HG03342 (cell line): ENCODE measurements around the gene LRRC75A.

Experiments
- ATAC-seq: cut with Tn5 transposase; IDR thresholded peaks from one replicate; pipeline ENCODE4 v1.9.1; 2021; ENCODE audit warnings: mild to moderate bottlenecking, moderate library complexity; ENCODE audit not compliant: unreplicated experiment

The LRRC75A gene

DNA sequence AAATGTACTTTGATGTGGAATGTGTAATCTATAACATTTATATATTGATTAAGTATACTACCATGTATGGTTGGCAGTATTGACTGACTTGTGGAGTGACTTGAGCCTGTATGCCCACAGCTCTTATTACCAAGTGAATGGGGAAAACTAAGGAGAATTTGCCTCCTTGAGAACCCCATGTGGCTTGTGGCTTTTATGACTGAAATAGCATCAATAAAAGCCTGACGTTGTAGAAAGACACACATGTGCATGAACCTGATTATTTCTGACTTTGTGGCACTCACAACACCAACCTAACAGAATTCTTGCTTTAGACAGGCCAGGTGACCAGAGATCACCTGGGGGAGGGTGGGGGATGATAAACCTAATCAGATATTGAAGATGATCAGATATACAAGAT, 2.1 kb upstream of the LRRC75A start:
- ATAC-seq: no peak

DNA sequence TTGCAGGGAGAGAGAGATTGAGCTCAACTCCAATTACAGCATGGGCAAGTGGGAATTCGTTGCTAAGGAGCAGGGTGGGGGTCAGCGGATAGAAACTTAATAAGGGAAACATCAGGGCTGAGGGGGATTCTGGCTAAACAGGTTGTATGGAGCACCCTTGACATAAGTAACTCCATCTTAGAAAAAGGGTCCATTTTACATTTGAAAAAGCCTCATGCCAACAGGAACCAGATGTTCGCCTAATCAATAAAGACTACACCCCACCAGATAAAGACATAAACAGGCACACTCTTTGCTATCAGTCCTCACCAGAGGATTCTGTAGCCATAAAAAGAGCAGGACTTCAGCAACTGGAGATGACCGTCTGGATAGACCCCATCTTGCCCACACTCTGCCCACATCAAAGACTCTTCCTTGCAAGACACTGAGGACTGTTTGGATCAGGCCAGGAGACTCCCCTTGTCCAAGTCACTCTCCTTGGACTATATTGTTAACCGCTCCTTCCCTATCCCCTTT, 1.6 kb upstream of the LRRC75A start:
- no peak for ATAC-seq

DNA sequence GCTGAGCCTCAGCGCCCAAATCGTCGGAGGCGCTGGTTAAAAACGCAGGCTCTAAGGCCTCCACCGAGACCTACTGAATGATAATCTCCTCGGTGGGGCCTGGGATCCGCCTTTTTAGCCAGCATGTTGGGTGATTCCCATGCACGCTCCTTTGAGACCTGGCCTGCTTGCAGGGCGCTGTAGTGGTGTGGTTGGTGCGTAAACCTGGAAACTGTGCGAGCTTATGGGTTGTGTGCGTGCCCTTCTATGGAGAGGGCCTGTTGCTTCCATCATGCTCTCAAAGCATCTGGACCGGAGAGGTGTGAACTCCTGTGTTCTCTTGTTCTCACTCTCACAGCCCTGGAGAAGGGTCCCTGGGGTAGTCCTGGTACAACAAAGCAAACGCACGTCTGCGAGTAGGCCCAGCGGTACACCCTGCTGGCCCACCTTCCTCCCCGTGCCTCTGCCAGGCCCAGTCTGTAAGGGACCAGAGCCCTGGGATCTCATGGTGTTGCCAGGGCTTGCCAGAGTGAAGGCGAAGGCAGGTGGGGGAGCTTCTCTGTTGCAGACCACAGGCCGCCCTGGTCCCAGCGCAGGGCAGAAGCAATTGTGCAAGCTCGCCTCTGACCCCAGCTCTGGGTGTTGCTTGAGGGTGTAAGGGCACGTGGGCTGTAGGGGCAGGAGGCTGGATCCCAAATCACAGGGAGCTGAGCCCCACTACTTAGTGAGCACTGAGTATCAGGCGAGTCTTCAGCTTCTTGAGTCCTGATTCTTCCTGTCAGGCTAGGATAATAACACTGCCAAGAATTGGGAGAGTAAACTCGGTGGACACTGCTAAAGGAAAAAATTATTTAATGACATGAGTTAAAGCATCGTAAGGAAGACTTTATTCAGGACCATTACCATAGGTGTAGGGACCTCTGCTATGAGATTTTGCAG, 879 bp upstream of the LRRC75A start:
- no peak for ATAC-seq

DNA sequence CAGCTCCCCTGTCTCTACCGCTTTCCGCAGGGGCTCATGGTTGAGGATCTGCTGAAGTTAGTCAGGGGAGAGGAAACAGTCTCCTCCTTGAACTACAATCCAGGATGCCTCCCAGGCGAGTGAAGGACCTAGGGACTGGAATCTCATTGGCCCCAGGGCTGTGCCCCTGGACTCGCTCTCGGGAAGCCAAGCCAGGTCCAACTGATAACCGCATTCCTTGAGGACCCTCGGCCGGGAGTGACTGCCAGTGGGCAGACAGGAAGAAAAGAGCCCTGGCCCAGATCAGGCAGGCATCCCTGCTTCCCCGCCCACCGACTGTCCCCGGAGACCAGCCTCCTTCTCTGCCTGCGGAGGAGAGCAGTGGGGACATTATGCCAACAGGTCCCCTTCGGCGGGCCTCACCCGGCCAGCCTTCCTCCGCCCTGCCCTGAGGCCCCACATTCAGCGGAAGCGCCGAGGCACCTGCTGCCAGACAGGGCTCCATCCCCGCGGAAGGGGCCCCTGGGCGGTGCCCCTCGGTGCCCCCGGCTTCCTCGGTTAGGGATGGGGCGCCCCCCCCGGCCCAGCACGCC, 776 bp downstream of the LRRC75A start:
- no peak for ATAC-seq

DNA sequence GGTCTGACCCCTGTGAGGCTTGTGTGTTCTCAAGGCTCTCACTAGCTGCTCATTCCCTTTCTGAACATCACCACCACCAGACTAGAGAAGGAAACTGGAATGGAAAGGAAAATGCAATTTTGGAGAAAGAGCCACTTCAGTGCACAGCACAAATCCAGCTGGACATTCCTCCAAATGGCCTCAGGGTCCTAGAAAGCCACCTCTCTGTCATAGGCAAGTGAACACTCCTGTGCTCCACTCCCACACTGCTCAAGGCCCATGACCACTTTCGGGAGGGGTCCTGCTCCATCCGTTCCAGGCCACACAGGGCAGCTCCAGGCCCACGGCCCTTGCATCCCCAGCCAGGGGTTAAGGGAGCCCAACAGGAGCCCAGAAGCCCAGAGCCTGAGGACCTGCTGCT, 2.6 kb downstream of the LRRC75A start:
- ATAC-seq: no peak

DNA sequence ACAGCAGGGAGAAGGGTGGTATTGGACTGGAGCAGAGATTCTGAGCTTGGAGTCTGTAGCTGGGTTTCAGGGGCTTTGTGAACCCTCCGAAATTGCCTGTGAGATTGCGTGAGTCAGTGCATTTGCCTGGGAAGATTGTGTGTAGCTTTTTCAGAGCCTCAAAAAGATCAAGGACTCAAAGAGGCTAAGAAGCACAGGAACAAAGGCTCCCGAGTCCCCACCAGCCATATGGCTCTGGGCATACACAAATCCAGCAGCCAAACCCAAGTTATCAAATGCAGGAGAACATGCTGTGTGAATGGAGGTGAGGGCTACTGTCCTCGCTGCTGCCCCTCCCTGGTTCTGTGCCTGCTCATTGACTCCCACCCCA, 3.0 kb downstream of the LRRC75A start:
- no peak for ATAC-seq

DNA sequence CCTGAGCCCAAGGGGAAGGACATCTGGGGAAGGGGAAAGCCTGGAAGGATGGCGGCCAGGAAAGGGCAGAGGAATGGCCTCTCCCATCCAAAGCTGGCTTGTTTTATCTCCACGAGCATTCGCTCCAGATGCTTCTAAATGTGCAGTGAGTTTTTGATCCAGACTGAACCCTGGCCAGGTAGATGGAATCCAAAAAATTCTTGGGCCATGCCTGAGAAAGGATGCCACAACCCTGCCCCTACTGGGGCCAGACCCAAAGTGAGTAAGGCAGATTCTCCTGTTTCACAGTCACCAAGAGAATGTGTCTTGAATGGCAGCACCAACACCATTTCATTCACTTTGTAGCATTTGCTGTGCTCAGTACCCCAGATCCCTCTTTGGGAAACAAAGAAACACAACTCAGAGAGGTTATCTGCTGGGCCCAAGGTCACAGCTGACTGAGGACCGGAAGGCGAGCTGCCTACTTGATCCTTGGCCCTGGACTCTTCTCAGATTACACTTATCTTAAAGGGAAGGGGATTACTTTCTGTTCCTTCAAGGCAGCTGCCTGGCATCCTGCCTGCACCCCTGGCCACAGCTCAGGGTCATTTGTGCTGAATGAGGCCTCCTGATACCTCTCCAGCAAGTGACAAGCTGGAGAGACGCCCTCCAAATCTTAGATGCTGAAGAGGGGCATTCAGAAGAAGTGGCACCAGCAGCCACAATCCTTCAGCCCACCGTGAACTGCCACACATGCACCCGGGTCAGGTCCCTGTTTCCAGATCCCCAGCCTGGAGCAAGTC, 3.6 kb downstream of the LRRC75A start:
- ATAC-seq: no peak

DNA sequence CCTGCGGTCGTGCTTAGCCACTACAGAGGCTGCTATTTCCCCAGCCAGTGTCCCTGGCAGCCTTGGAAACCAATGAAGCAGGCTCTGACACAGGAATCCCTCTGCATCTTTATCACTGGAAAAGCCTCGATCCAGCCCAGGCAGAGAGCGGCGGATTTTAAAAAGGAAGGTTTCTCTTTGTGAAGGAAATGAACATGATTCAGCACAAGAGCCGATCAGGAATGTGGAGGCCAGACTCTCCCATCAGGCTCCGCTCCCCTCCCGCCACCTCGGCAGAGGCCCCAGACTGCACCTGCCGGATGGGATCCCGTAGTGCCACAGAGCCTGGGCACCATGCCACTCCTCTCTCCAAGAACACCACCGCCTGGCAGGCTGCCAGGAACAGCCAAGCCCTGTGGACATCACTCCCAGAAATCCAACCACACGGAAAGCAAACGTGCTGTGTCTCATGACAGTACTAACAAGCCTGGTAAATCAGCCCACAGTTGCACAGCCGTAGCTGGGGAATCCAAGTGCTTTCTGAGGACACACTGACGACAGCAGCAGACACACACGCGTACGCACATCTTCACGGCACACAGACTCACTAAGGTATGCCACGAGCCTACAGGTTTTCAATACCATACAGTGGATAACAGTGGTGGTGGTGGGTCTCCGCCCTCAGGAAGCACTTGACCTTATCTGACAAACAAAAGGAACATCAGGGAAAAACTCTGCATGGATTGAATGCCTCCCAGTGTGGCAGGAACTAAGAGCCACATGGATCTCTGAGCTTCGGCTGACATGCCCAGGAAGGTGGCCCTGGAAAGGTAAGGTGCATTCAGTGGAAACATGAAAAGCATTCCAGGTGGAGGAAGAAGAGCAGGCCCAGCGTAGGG, 5.4 kb downstream of the LRRC75A start:
- ATAC-seq: no peak

DNA sequence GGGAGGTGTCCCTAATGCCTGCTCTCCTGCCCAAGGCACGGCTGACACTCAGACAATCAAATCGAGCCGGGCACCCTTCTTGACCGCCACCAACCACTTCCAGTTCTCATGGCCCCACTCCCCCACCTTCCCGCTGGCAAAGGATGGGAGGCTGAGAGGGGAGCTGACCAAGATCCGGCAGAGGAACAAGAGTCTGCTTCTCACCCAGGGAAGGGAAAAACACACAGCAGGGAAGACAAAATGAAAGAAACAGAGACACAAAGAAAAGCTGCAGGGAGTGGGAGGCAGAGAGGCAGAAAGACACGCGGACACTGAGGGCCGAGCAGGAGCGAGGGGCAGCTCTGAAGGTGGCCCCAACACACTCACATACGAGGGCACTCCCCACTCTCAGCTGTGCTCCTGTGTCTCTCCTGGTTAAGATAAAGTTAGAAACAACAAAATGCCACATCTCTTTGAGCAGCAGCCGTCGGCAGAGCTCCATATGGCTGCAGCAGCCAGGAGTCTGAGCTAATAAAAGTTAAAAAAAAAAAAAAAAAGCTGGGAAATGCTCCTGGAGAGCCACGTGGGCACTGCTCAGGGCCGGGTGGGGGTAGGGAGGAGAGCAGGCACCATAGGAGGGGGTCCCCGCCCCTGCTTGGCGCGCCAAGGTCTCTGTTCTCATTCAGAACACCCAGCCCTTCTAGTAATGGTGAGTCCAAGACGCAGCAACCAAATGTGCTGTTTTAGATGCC, 7.4 kb downstream of the LRRC75A start:
- ATAC-seq: no peak

DNA sequence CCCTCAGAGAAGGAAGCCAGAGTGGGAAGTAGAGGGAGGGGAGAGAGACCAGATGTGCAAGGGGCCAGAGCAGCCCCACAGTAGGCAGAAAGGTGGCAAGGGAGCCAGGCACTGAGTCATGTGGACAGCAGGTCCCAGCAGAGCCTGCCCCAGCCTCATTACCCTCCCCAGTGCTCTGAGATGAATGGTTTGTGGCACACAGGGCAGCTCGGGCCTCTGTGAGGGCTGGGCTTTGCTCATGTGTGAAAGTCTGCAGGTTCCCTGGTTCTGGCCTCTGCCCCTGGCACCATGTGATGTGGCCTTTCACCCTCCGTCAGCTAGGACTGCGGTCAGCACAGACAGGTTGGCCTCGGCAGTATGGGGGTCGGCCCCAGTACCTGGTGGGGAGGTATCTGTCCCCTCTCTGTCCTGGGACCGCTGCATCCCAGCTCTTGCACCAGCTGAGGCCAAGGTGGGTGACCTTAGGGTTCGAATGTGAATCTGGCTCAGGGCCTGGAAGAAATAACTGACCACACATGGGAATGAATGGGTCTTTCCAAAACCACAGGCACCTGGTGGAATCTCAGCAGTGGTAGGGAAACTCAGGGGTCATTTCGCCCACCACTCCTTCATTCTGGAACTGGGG, 8.9 kb downstream of the LRRC75A start:
- no peak for ATAC-seq

DNA sequence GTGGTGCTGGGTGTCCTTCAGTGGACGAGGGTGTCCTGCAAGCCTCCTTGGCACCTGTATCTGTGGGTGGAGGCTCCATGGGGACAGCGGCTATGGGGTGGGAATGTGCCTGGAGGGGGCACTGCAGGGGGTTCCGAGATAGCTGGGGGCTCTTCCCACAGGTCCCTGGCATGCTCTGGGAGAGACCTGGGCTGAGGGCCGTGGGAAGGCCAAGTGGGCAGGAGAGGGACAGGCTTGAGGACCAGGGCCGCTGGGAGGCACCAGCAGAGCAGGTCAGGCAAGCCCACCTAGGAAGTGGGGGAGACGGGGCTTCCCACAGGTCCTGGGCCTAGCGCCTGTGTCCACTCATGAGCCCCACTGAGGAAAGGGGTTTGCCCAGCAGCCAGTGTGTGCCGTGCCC, 9.7 kb downstream of the LRRC75A start:
- no peak for ATAC-seq

DNA sequence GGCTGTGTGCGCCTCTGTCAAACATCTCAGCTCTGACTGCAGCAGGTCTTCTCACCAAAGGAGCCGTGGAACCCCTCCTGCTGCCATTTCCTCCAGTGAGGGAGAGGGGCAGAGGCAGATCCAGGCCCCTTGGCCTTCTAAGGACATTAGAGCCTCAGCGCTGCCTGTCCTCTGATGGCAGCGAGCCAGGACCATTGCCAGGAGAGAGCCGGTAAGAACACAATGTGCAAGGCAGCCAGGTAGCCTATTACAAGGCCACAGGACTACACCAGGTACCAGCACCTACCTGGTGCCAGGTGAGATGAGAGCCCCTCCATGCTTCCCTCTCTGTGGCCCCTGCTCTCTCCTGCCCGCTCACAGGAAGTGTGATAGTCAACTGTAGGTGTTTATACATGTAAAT, 11.0 kb downstream of the LRRC75A start:
- ATAC-seq: no peak

DNA sequence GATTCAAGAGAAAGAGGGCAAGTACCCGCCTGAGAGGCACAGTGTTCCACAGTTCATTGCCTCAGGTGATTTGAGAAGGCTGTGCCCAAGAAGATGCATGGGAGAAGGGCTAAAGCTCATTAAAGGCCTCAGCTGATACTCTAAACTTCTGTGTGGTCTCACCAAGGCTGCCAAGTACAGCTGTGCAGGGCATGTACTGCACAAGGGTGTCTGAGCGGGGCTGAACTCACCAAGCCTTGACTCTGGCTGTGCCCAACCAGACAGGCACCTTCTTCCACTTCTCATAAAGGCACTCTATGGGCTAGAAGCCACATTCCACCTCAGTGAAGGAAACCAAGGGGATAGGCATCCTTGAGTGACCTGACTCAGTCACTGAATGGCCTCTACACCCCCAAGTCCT, 12.7 kb downstream of the LRRC75A start:
- ATAC-seq: no peak

DNA sequence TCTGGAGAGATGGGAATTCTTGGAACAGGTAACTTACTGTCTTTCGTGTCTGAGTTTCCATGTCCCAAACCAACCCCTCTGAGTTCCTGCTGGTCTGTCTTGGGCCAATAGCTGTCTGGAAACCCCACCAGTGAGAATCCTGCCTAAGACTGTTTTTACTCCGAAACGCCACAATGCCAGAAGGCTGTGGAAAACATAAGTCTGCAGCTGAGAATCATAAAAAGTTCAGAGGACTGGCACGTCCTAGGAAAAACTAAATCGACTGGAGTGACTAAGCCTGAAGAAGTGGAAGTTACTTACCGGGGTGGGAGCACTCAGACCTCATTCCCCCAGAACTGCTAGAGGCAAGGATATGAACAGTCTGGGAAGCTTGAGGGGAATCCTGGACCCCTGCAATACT, 13.3 kb downstream of the LRRC75A start:
- no peak for ATAC-seq

DNA sequence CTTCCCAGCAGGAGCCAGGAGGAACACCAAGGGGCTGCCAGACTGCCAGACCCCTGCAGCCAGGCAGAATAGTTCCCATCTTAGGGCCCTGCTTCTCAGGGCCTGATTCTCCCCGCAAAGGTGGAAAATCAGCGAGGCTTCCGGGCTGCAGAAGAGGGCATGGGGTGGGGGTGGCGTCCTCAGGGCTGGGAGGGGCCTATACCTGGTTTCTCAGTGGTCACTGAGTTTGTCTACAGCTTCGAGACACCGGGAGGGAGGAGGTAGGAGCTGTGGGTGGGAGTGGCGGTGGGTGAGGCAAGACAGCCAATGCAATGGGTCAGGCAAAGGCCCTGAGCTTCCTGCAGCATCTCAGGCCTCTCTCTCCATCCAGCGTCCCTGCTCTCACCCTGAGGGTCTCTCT, 14.3 kb downstream of the LRRC75A start:
- ATAC-seq: no peak

DNA sequence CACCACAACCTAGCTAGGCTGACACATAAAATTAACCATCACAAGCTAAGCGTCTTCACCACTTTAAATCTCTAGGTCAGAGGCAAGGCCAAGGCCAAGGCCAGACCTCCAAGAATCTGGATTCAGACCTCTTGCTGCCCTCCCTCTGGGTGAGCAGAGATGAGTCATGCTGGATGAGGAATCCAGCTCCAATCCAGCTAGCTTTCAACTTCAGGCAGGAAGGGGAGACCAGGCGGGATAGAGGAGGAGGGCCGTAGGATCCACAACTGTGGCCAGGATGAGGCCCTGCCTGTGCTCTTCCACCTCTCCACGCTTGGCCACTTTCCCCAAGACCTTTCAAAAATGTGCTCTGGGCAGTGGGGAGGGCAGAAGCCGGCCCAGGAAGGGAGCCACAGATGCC, 14.7 kb downstream of the LRRC75A start:
- ATAC-seq: no peak

DNA sequence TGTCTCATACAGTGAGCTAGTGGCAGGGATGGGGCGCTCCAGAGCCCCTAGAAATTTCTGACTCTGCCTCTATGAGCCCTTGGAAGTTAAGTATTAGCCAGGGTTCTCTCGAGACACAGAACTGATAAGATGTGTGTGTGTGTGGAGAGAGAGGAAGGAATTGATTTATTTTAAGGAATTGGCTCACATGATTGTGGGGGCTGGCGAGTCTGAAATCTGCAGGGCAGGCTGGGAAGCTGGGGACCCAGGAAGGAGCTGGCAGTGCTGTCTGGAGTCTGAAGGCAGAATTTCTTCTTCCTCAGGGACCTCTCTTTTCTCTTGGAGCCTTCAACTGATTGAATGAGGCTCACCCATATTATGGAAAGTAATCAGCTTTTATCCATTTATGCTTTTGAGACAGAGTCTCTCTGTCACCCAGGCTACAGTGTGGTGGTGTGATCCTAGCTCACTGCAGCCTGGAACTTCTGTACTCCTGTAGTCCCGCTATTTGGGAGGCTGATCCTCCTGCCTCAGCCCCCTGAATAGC, 16.8 kb downstream of the LRRC75A start:
- no peak for ATAC-seq

DNA sequence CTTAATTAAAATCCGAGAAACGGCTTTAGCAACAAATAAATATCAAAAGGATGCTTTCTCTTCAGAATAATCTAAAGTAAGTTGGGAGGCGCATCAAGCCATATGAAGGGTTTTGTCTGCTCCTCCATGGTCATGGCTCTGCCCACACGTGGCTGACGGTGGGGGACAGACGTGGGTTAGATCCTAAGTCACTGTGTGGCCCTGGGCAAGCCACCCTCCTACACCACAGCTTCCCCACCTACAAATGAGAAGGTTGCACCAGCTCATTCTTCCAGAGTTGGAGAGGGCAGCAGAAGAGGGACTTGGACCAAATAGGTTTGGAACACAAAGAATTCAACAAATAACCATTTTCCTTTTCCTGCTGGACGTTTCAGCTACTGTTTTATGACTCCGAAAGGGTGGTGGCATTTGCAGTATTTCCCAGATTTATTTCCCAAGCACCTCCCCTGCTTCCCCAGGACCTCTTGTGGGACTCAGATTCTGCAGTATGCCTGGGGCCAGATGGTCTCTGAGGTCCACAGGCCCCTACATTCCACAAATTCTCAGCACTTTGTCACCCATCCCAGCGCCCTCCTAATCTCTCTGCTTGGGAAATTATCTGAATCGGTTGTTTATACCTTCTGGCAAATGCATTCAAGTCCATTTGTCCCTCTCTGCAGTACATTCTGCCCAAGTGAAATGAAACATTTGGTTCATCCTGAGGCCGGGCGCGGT, 17.8 kb downstream of the LRRC75A start:
- no peak for ATAC-seq
